ENCODE results near the gene FATE1.

The FATE1 gene

DNA sequence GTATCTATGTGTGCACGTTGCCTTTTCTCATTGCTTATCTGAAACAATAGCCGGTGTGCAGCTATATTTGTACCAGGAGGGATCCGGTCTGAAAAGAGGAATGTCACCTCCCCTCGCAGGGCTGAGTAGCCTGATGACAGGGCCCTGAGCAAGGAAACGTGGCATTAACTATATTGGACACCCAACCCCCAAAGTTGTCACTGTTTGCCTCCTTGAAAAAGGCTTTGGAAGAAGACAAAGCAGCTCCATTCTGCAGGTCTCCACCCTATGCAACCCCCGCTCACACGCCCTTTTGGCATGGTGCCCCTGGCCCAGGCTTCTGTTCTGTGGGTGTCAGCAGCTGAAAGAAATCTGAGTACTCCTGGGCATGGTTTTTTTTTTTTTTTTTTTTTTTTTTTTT, 12.3 kb upstream of the FATE1 start:
- DNase-seq: peak in 2 of 56 donors; percentile 1 to 7

DNA sequence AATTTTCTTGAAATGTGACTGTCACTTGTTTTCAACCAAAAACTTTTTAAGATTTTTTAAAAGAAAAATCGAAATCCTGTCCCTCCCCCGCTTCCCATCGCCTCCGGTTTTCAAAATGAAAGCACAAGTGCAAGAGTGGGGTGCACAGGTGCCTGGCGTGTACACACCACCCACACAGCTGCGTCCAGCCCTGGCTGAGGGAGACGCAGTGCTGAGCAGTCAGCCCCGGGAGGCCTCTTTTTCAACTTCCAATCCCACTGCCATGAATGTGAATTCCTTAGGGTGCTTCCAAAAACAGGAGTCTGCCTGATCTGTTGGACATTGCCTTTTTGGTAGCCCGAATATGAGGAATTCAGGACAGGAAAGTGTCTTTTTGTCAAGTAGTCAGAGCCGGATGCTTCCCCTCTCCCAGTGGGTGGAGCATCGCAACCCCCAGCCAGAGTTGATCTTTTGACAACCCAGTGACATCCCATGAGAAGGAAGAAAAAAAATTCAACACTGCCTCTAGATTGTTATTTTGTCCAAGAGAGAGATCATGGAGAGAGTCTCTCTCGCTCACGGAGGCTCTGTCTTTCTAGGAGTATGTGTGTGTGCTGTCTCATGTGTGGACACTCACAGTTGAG, 11.7 kb upstream of the FATE1 start:
- DNase-seq: no peak

DNA sequence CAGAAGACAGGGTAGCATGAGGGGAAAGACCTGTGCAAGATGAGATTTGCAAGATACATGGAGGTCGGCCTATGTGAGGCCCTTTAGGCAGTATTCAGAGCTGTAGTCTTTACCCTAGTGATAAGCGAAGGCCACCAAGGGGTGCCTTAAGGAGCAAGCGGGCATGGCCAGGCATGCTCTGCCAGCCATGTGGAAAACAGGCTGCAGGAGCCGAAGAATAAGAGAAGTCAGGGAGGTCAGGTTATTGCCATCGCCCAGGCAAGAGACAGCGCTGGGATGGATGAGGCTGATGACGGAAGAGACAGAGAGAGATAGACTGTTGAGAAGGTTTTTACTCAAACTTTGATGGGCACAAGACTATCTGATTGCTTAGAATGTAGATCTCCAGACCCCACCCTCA, 7.0 kb upstream of the FATE1 start:
- DNase-seq: no peak

DNA sequence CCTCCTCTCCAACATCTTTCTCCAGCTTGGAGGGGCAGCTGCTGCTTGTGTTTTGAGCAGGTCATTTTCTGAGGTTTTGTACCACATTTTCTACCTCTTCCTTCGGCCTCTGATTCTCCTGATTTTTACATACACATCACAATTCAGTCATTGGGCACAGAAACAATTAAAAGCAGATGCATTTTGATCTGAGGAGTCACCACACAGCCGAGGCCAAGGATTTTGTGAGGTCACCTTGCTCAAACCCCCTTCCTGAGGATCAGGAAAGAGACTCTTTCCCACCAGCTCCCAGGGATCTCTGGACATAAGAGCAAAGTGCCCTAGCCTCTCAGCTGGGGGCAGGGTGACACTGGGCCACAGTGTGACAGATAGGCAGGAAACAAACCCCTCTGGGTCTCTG, 5.4 kb upstream of the FATE1 start:
- no peak for DNase-seq

DNA sequence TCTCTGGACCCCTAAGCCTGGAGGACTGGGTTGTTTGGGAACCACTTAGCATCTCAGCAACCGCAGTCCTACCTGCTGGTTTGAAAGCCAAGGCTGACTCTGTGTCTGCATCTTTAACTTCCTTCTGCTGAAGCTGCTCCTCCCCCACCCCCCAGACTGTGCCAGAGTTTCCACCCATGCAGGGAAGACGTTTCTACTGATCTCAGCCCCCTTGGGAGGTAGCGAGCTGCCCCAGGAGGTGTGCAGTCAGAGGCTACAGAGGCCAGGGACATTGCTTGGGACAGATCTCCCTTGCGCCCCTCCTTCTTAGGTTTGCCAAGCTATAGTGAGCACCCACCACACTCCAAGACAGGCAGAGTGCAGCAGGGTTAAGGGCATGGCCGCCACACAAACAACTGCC, 4.7 kb upstream of the FATE1 start:
- no peak for DNase-seq

DNA sequence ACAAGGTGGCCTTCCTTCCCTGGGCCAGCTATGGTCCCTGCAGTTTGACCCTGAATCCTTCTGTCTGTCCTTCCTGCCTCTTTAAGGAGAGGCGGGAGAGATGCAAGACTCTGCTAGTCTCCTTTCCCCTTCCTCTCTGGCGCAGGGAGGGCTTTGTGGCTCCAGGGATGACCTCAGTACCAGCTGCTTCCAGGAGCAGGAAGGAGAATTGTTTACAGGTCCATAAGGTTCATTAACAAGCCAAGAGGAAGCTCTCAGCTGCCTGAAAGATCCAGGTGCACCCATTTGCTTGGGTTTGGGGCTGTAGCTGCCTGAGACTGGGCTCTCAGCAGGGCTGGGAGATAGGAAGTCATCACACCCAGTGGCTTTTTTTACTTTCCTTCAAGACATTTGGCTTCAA, 4.0 kb upstream of the FATE1 start:
- no peak for DNase-seq

DNA sequence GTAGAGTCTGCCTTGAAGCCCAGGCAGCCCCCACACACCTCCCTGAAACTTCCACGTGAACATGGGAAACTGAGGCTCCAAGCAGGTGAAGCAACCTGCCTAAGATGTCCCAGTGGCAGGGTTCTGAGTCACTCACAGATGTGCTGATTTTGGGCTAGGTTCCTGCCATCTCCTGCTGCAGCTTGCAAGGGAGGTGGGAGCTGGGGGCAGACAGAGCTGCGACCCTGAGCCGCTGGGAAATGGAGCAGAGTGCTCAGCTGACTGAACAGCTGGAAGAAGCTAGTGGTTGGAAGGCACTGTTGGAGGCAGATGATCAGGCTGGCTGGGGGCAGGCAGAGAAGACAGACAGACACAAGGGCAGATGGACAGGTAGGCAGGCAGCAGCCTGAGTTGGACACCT, 3.6 kb upstream of the FATE1 start:
- no peak for DNase-seq

DNA sequence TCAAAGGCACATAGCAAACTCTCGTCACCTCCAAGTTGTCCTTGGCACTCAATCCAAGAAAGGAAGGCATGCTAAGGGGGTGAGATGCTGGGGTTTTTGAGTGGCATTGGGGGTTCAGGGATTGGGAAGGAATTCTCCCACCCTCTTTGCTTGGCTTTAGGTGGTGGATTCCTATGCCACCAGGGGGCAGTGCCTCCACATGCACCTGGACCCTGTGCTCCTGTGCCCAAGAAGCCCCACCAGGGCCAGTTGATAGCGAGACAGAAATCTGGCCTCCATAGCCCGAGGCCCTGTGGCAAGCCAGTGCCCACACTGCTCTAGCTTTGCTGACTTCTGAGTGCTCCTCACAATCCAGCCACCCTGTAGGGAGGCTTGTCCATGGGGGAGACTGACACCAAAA, 2.0 kb upstream of the FATE1 start:
- peak in 3 of 56 donors; percentile 2 to 7 (median 3) for DNase-seq

DNA sequence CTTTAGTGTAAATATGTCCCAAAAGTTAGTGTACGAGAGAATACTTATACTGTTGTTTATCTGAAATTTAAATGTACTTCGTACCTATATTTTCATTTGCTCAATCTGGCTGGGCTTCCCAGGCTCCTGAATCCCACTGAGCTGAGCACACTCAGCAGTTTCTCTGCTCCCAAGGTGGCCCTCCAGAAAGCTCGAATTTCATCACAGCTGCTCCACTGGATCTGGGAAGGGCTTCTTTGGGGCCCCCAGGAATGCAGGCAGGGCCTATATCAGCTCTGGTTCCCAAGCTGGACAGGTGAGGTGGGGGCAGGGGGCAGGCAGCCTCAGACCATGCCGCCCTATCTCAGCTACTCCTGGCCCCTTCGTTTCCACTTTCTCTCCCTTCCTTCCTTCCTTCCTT, 1.5 kb upstream of the FATE1 start:
- no peak for DNase-seq

DNA sequence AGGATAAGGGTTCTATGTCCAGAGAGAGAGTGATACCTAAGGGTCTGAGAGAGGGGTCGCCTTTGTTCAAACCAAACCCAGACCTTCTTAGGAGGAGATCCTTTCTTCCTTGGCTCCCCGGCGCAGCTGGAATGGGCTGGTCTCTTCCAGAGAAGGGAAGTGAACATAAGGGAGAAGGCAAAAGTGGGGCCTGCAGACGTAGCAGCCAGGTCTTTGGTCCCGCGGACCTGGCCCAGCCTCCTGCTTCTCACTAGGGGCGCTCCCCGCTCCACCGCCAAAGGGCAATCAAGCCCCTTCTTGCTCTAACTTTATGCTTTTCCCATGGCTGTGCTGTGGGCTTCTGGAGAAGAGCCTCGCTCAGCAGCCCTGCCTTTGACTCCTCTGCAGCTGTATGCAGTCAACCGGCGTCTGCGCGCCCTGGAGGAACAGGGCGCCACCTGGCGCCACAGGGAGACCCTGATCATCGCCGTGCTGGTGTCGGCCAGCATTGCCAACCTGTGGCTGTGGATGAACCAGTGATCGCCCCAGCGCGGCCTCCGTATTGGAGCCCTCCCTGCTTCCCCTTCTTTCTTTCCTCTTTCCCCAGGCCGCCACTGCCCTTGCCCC, 6.5 kb downstream of the FATE1 start:
- DNase-seq: peak in 1 of 56 donors; percentile 14

DNA sequence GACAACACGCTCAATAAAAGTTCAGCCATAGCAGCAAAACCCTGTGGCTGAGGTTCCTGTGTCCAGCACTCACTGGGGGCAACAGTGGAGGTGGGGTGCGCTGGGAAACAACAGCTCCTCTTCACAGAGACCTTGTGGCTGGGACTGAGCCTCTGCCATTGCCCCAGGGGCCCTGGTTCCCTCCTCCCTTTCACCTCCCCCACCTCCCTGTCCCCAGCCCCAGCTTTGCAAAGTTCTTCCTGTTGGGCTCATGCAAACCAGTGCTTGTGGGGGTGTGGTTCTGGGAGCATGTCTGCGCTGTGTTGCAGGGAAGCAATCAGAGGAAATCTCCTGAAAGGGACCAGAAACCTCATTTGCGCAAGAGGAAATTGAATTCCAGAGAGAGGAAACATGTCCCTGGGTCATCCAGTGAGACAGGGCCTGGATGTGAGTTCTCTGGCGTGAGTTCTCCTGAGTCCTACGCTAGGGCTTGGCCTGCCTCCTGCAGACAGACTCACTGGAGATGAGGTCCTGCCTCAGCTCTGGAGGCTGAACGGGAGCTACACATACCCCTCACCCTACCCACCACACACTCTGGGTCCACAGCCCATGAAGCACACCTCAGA, 7.4 kb downstream of the FATE1 start:
- DNase-seq: no peak

DNA sequence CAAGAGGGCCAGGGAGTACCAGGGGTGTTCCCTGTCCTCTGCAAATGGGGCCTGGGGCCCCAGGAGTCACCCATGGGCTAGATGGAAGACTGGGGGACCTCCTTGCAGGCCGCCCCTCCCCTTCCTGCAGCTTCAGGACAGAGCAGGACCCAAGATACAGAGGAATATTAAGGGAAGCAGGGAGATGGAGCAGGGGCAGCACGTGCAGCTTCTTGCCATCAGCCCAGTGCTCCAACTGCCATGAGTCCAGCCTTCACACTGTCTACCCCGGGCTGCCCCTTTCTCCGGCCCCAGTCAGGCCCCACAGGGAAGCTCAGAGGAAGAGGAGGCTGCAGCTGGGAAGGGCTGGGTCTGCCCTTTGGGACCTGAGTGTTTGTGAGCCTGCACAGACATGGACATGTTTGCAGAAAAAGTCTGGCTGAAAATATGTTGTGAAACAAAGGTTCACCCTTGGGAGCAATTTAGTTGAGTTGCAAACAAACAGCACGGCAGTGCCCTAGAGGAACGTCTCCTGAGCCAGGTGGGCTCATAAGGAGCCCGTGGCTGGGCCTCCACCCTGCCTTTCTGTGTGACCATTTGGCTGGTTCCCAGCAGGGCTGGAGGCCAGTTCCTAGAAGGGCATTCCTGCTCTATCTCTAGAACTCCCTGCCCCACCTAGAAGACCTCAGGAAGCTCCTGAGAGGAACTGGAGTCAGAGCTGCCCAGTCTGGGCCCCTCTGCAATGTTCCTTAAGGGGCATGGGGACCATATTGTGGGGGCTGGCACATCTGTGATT, 8.9 kb downstream of the FATE1 start:
- DNase-seq: no peak

DNA sequence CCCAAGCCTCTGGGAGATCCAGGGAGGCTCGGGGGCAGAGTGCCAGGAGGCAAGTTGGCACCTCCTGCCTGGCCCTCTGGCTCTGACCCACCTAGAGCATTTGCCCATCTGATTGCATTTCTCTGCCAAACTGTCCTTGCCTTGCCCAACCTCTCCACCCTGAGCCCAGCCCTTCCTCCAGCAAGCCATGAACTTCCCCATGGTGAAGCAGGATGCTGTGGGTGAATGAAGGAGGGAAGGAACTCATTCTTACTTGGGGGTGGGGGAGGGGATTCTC, 9.4 kb downstream of the FATE1 start:
- DNase-seq: no peak

DNA sequence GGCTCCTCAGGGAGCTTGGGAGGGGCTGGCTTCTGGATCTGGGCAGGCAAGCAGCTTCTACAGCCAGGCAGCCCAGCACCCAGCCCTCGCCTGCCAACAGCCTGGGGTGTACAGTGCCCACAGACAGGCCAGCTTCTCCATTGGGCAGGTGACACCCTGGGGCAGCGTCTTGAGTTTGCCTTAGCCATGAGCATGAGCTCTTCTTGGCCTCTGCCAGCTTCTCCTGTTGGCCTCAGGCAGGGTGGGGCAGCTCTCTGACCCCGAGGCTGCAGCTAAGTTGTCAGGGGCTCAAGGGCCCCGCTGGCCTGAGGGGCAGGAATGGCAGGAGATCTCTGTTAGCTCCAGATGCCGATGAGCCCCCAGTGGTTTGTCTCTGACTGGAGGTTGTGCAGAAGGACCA, 10.9 kb downstream of the FATE1 start:
- DNase-seq: no peak

DNA sequence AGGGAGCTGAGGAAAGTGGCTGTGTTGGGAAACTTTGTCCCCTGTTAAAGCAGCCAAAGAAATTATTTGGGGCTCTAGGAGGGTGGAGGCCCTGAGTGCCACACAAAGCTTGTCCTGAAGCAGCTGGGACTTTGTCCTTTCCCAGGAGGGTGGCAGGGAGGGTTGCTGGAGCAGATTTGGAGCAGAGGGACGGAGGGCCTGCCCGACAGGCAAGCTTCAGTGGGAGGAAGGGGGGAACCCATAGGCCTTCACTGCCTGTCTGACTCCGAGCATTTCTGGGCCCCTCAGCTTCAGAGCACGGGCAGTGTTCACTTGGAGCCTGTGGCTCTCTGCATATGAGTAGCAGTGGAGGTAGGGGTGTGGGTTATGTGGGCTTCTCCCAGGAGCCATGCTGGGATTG, 11.5 kb downstream of the FATE1 start:
- DNase-seq: no peak

DNA sequence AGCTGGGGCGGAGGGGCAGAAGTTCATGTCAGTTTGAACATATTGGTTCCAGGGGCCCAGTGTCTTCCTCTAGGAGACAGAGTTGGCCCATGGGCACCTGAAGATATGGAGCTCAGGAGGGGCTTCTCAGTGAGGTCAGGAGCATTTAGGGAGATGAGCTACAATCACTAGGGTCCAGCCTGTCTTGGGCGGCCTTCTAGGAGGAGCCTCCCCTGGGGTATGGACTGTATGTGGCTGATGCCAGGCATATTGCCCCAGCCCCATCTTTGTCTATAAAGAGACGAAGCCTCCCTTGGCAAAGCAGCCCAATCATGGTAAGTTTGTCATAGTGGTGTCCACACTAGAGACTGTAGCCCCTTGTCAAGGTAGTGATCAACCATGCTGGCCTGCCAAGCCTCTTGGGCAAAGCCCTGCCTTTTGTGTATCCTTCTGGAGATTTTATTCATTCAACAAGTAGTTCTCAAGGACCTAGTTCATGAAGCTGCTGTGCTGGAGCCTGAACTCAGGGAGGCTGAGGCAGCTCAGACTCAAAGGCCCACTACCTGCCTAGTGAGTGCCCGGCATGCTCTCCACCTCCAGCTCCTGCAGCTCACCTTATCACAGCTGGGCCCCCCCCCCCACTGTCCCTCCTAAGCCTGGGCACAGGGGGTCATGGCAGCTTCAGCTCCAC, 13.4 kb downstream of the FATE1 start:
- no peak for DNase-seq

DNA sequence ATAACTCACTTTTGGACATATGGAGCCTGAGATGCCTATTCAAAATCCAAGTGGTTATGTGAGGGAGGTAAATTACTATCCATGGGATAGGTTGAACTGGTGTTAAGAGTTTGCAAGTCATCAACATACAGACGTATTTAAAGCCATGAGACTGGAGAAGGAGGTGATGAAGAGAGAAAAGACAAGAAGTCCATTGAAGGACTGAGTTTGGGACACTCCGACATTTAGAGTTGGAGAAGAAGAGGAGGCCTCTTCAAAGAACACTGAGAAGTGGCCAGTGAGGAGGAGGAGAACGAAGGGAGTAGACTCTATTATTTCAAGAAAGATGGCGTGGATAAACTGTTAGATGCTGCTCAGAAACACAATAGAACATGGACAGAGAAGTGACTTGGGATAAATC, 18.6 kb downstream of the FATE1 start, which contains the start of gene CNGA2:
Gene CNGA2 (plus strand): TSS at position 301 of the 400 bp plus-strand sequence. CDS start 3,738 bp downstream, outside the sequence.
- DNase-seq: no peak

DNA sequence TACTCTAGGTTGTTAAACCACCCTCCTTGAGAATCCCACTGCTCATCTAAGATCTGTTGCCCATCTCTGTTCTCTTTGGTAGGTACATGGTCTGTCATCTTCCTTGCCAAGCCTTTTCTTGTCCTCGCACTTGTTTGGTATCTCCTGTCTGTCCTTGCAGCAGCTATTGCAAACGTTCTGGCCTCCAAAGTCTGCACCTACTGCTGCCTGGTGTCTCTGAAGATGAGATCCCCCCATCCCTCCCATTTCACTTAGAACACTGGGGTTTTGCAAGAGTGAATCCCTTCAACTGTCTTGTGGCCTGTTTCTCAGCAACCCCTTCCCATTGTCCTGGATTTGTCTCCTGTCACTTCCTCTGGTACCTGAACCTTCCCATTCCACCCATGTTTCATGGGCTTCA, 19.4 kb downstream of the FATE1 start:
- no peak for DNase-seq

DNA sequence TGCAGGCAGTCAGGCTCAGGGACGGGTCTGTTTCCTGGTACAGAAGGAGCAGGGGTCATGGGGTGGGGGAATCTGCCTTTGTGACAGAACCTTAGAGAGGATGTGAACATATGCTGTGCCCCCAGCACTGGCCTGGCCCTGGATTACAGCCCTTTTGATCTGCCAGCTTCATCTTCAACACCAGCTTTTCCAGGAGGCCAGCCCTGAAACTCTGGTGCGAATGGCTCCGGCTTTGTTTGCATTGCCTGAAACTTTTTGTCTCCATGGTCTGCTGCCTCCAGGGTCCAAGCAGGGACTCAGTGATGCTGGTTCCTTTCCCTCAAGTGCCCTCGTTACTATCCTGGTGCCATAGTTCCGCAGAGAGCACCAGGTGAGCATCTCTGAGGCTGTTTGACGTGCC, 20.9 kb downstream of the FATE1 start:
- DNase-seq: no peak

DNA sequence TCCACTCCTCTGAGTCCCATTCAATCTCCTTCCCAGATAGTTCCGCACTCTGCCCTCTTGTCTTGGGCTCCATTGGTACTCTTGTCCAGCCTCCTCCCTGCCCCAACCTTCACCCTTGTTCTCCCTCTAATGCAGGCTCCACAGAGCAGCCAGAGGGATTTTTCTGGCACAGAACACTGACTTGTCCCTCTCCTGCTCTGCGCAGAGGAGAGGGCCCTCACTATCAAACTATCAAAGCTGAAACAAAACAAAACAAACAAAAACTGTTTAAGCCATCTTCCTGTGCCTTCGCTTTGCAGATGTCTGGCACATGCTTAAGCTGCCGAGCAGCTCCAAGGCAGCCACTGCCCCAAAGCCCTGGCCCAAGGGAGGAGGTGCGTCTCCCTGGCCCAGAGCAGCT, 21.7 kb downstream of the FATE1 start:
- no peak for DNase-seq

DNA sequence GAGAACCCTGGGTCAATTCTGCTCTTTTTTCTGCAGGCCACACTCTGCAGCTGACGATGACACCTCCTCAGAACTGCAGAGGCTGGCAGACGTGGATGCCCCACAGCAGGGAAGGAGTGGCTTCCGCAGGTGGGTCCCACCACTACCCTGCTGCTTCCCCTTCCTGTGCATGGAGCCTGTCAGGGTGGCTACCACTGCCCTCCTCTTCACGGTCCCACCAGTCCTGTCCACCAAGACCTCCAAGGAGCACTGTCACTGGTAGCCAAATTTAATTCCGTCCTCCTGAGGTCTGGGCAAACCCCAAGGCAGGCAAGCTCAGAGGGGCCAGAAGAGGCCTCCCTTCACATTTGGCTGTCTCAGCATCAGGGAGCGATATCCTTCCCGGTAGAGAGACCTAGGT, 22.9 kb downstream of the FATE1 start:
- DNase-seq: no peak

DNA sequence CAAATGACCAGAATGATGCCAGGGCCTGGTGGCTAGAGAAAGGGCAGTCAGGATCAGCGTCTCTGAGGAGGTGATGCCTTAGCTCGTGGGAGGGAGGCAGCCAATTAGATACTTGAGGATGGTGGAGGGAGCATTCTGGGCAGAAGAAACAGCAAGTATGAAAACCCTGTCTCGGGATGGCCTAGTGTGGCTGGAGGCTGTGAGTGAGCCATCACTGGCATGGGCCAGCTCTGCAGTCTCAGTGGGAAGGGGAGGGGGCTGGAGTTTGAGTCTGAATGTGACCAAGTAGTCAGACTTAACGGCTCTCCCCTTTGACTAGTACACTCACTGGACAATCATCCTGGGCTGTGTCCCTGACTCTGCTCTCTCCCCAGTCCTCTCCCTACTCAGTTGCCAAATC, 25.8 kb downstream of the FATE1 start:
- DNase-seq: no peak

Data from nucleus accumbens (tissue), 56 donors.